HG03457 (cell line): ENCODE measurements around the gene ITGB8.

ENCODE experiments used
- ATAC-seq: cut with Tn5 transposase; IDR thresholded peaks from one replicate; pipeline ENCODE4 v1.9.1; 2021; ENCODE audit warnings: moderate number of reproducible peaks; ENCODE audit not compliant: unreplicated experiment

ITGB8 gene

GRCh38 chr7:20331910-20332813 lies 1.5 kb downstream of the ITGB8 start:
- ATAC-seq = no peak

- no peak for ATAC-seq
These were observed 7.6 kb downstream of the ITGB8 start for GRCh38 chr7:20338285-20338684.

- no peak for ATAC-seq
These were observed 10.1 kb downstream of the ITGB8 start for GRCh38 chr7:20340839-20341238.

- no peak for ATAC-seq
These were observed 12.5 kb downstream of the ITGB8 start for GRCh38 chr7:20343205-20343604.

- no peak for ATAC-seq
These were observed 13.2 kb downstream of the ITGB8 start for GRCh38 chr7:20343941-20344340.

- ATAC-seq = no peak
These were observed 13.7 kb downstream of the ITGB8 start for GRCh38 chr7:20344396-20344795.

GRCh38 chr7:20346577-20346976 lies 15.9 kb downstream of the ITGB8 start:
- ATAC-seq = no peak

- no peak for ATAC-seq
These were observed 17.0 kb downstream of the ITGB8 start for GRCh38 chr7:20347680-20348079.

GRCh38 chr7:20348125-20348807 lies 17.6 kb downstream of the ITGB8 start:
- ATAC-seq = no peak

- ATAC-seq = no peak
These were observed 19.8 kb downstream of the ITGB8 start for GRCh38 chr7:20350518-20350951.

- ATAC-seq = no peak
These were observed 20.4 kb downstream of the ITGB8 start for GRCh38 chr7:20350996-20351692.

- no peak for ATAC-seq
These were observed 21.2 kb downstream of the ITGB8 start for GRCh38 chr7:20351901-20352300.

- ATAC-seq = no peak
These were observed 22.0 kb downstream of the ITGB8 start for GRCh38 chr7:20352573-20353306.

- no peak for ATAC-seq
These were observed 24.2 kb downstream of the ITGB8 start for GRCh38 chr7:20354610-20355528.

GRCh38 chr7:20358106-20358505 lies 27.4 kb downstream of the ITGB8 start:
- no peak for ATAC-seq

- ATAC-seq = no peak
These were observed 28.1 kb downstream of the ITGB8 start for GRCh38 chr7:20358762-20359282.

GRCh38 chr7:20359341-20359963 lies 28.8 kb downstream of the ITGB8 start:
- ATAC-seq = no peak

- no peak for ATAC-seq
These were observed 32.0 kb downstream of the ITGB8 start for GRCh38 chr7:20362574-20363253.
